Adrenal gland (tissue), 5 donors: ENCODE measurements around the gene STON2.

Source experiments
- CTCF ChIP-seq, 6 experiments: fragments of 450-650 bp in 4 of 6; fragments of 200-600 bp in 2 of 6; sonication (generic) in 1 of 6; IDR thresholded peaks; 1 replicate in 5 of 6; 2 replicates in 1 of 6; pipeline versions ENCODE4 v1.5.1 to v1.8.0; 2016 to 2021; ENCODE audit warnings: antibody characterized with exemption in 6 of 6, mild to moderate bottlenecking in 2 of 6, moderate library complexity in 1 of 6
- POLR2A ChIP-seq, 2 donors: fragments of 450-650 bp; IDR thresholded peaks; one replicate each; pipeline ENCODE4 v1.6.1; 2017; ENCODE audit warnings: antibody characterized with exemption in 2 of 2, mild to moderate bottlenecking in 2 of 2, moderate library complexity in 1 of 2
- donor health status: DM: no; HTN: no; CAD: no.

GRCh38 chr14:81367563-81367962 lies 32.6 kb downstream of the STON2 start:
- TF ChIP-seq CTCF (IDR thresholded peaks at IDR 0.05): no peak
- no peak for TF ChIP-seq POLR2A (IDR thresholded peaks at IDR 0.05)
